ENCODE data around the gene PNP. TPM values are rescaled to one million over a fixed set of nuclear protein-coding genes. Genes with fewer than 3 reads are reported as not detected.
A peak's percentile ranks its signal among the peaks of the same experiment; 100 is the strongest.

PNP gene
- 10 to 100 TPM; 37.6 to 84.8 TPM for total RNA-seq
- 10 to 100 TPM; 28.5 to 43.3 (median 35.6) TPM for polyA plus RNA-seq (ENCODE audit: insufficient read length in 6 of 6)
- long read RNA-seq, donor 1, transcript PNP-201 (6 exons, 1,509 nt), result major isoform, 10 of 47 reads
- long read RNA-seq, donor 1, partial matches to known transcripts, result 33 of 47 reads
- long read RNA-seq, donor 1, other reads (novel, unspliced or antisense), result 0 of 47 reads
- long read RNA-seq, donor 2, transcript PNP-201 (6 exons, 1,509 nt), result major isoform, 7 of 37 reads
- long read RNA-seq, donor 2, partial matches to known transcripts, result 29 of 37 reads
- long read RNA-seq, donor 2, other reads (novel, unspliced or antisense), result 0 of 37 reads
- long read RNA-seq, donor 3, partial matches to known transcripts, result 30 of 36 reads
- long read RNA-seq, donor 3, other reads (novel, unspliced or antisense), result 0 of 36 reads
- long read RNA-seq, donor 4, transcript PNP-201 (6 exons, 1,509 nt), result major isoform, 13 of 15 reads
- long read RNA-seq, donor 4, partial matches to known transcripts, result 1 of 15 reads
- long read RNA-seq, donor 4, other reads (novel, unspliced or antisense), result 0 of 15 reads
- long read RNA-seq, donor 5, transcript PNP-201 (6 exons, 1,509 nt), result major isoform, 6 of 9 reads
- long read RNA-seq, donor 5, partial matches to known transcripts, result 0 of 9 reads
- long read RNA-seq, donor 5, other reads (novel, unspliced or antisense), result 0 of 9 reads
- long read RNA-seq, donor 6, partial matches to known transcripts, result 26 of 34 reads
- long read RNA-seq, donor 6, other reads (novel, unspliced or antisense), result 0 of 34 reads
- long read RNA-seq, donor 7, partial matches to known transcripts, result 21 of 26 reads
- long read RNA-seq, donor 7, other reads (novel, unspliced or antisense), result 0 of 26 reads
- long read RNA-seq, donor 8, transcript PNP-207 (2 exons, 2,573 nt), result major isoform, 10 of 39 reads
- long read RNA-seq, donor 8, transcript PNP-201 (6 exons, 1,509 nt), result minor isoform, 6 of 39 reads
- long read RNA-seq, donor 8, partial matches to known transcripts, result 23 of 39 reads
- long read RNA-seq, donor 8, other reads (novel, unspliced or antisense), result 0 of 39 reads
- long read RNA-seq, donor 9, result 0 reads
- long read RNA-seq, donor 10, transcript PNP-201 (6 exons, 1,509 nt), result major isoform, 31 of 32 reads
- long read RNA-seq, donor 10, partial matches to known transcripts, result 1 of 32 reads
- long read RNA-seq, donor 10, other reads (novel, unspliced or antisense), result 0 of 32 reads
- long read RNA-seq, donor 11, partial matches to known transcripts, result 0 of 4 reads
- long read RNA-seq, donor 11, other reads (novel, unspliced or antisense), result 0 of 4 reads
- long read RNA-seq, donor 12, partial matches to known transcripts, result 17 of 23 reads
- long read RNA-seq, donor 12, other reads (novel, unspliced or antisense), result 0 of 23 reads

GRCh38 chr14:20469242-20469889 is at the start of gene PNP:
TSS of gene PNP (plus strand) at chr14:20469406. CDS start at chr14:20469525, 119 bp downstream.
- intact Hi-C loops (cut with DNase I), result no loop called here
- Histone ChIP-seq H3K27ac (peak within 1 kb of the TSS; percentile 83 to 92), H3K4me3 (peak within 1 kb of the TSS; percentile 61 to 76), H3K36me3 (peaks cover 0 to 27% of the 10 kb centered on the region in 2 donors), H3K4me1 (peaks cover 0 to 37% of the 10 kb centered on the region in 2 donors), H3K27me3 (no peaks in the 10 kb centered on the region), H3K9me3 (no peaks in the 10 kb centered on the region)
- ATAC-seq (peak; percentile 97), DNase-seq (peak; percentile 60 to 95 (median 88))
- TF ChIP-seq CTCF (IDR thresholded peaks at IDR 0.05), result no peak

- TF ChIP-seq CTCF (IDR thresholded peaks at IDR 0.05), result no peak
- Histone ChIP-seq H3K27me3 (no peaks in the 10 kb centered on the region), H3K4me1 (peaks cover 0 to 9% of the 10 kb centered on the region in 2 donors), H3K27ac (no peak overlapping the region), H3K36me3 (no peaks in the 10 kb centered on the region), H3K9me3 (no peaks in the 10 kb centered on the region), H3K4me3 (no peak overlapping the region)
- intact Hi-C loops (cut with DNase I), result loop anchor here in 1 of 2 donors (10.0 kb wide), 1 partner anchor 185 kb away; no protein-coding TSS in a partner anchor
- ATAC-seq (no peak), DNase-seq (no peak)
These were observed 49.8 kb upstream of the PNP start for GRCh38 chr14:20419419-20419818.

- no peak overlapping the region for H3K4me3 ChIP-seq
- intact Hi-C loops (cut with DNase I), result no loop called here
- TF ChIP-seq CTCF (IDR thresholded peaks at IDR 0.05), result no peak
- H3K36me3 ChIP-seq, result no peaks in the 10 kb centered on the region
- H3K27ac ChIP-seq, result no peak overlapping the region
- H3K9me3 ChIP-seq, result no peaks in the 10 kb centered on the region
- H3K27me3 ChIP-seq, result no peaks in the 10 kb centered on the region
- ATAC-seq (no peak), DNase-seq (no peak)
- no peaks in the 10 kb centered on the region for H3K4me1 ChIP-seq
These were observed 47.9 kb upstream of the PNP start for GRCh38 chr14:20421267-20421666.

GRCh38 chr14:20422886-20423285 is 46.3 kb upstream of the PNP start:
- ATAC-seq, result no peak
- peaks cover 0 to 8% of the 10 kb centered on the region in 2 donors for H3K4me1 ChIP-seq
- DNase-seq, result no peak

More at GRCh38 chr14:20422886-20423285, 46.3 kb upstream of the PNP start:
- Histone ChIP-seq H3K27ac (no peak overlapping the region), H3K36me3 (no peaks in the 10 kb centered on the region), H3K9me3 (no peaks in the 10 kb centered on the region), H3K4me3 (no peak overlapping the region), H3K27me3 (no peaks in the 10 kb centered on the region)
- intact Hi-C loops (cut with DNase I), result no loop called here
- TF ChIP-seq CTCF (IDR thresholded peaks at IDR 0.05), result no peak

Measured in left lung (tissue), 14 donors.